ENCODE data around the gene CAV3. TPM values are rescaled to one million over a fixed set of nuclear protein-coding genes. Genes with fewer than 3 reads are reported as not detected.

The CAV3 gene
- polyA plus RNA-seq, 3 donors, result not detected

DNA sequence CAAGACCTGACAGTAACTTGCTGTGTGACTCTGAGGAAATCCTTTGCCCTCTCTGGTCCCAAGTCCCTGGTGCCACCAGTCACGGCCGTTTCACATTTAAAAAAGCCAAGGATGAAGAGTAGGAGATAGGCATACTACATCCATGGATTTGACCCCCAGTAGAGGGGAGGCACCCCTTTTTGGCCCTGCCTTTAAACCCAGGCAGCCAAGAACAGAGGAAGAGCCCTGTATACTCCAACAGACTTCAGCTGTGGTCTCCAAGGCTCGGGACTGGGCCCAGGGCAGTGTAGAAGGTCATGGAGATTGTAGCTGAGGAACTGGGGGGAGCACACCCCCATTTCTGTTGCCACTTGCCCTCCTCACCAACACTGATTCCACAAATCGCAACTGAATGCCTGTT is 3.7 kb downstream of the CAV3 start:
- no peak overlapping the region for H3K9ac ChIP-seq (ENCODE audit: insufficient read depth, low read length, poor library complexity, severe bottlenecking)
- H3K4me1 ChIP-seq (ENCODE audit: control insufficient read depth in 1 of 2, insufficient read depth in 2 of 2, low read length in 2 of 2), result no peaks in the 10 kb centered on the region
- Mint-ChIP-seq H3K4me3 (no peak overlapping the region), H3K4me1 (no peaks in the 10 kb centered on the region), H3K9me3 (no peaks in the 10 kb centered on the region), H3K27ac (no peak overlapping the region), H3K36me3 (no peaks in the 10 kb centered on the region), H3K27me3 (ENCODE audit: low read depth in 3 of 3) (peaks cover 3 to 21% (median 20%) of the 10 kb centered on the region in 3 donors)
- H3K36me3 ChIP-seq (replicated peaks in 1 of 2; ENCODE audit: control insufficient read depth in 1 of 2, insufficient read depth in 2 of 2, low read length in 2 of 2), result no peaks in the 10 kb centered on the region
- no peaks in the 10 kb centered on the region for H3K79me2 ChIP-seq (ENCODE audit: insufficient read depth, low read length)
- H3K4me3 ChIP-seq (replicated peaks in 1 of 3; ENCODE audit: low read depth in 2 of 3, low read length in 3 of 3), result no peak overlapping the region
- no peaks in the 10 kb centered on the region for H3K9me3 ChIP-seq (replicated peaks in 1 of 2; ENCODE audit: control insufficient read depth in 1 of 2, insufficient read depth in 1 of 2, low read length in 2 of 2)
- no peak overlapping the region for H2AFZ ChIP-seq (ENCODE audit: insufficient read depth, low read depth, low read length, poor library complexity, severe bottlenecking)
- no peak for TF ChIP-seq CTCF (IDR thresholded peaks at IDR 0.05)
- H4K20me1 ChIP-seq (ENCODE audit: insufficient read depth, low read length), result no peaks in the 10 kb centered on the region
- DNase-seq, result no peak
- H3K27me3 ChIP-seq (ENCODE audit: control insufficient read depth in 2 of 2, insufficient read depth in 2 of 2, low read length in 2 of 2), result peaks cover 0 to 4% of the 10 kb centered on the region in 2 donors
- H3K4me2 ChIP-seq (replicated peaks; ENCODE audit: extremely low read depth, low read length, poor library complexity, severe bottlenecking), result no peak overlapping the region
- WGBS (ENCODE audit: insufficient coverage), result 86% methylated on average over 1 of the region's 4 CpGs
- H3K27ac ChIP-seq (ENCODE audit: low read depth in 1 of 2, low read length in 2 of 2), result no peak overlapping the region
- intact Hi-C loops (cut with micrococcal nuclease), result no loop called here

DNA sequence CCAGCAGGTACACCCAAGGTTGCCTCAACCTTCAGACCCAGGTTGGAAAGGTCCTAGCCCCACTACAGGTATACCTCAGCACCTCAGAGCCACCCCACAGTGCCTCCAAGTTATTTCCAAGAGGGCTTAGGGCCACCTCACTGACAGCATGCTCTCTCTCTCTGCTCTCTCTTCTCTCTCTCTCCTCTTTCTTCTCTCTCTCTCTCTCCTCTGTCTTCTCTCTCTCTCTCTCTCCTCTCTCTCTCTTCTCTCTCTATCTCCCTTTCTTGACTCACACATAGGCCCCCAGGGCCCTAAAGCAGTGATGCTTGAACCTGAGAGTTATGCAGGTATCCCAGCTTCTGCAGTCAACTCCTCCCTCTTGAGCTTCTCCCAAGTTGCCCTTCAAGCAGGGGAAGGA is 4.2 kb downstream of the CAV3 start:
- Histone ChIP-seq H3K4me1 (ENCODE audit: control insufficient read depth in 1 of 2, insufficient read depth in 2 of 2, low read length in 2 of 2) (no peaks in the 10 kb centered on the region), H3K4me2 (replicated peaks; ENCODE audit: extremely low read depth, low read length, poor library complexity, severe bottlenecking) (no peak overlapping the region), H3K27me3 (ENCODE audit: control insufficient read depth in 2 of 2, insufficient read depth in 2 of 2, low read length in 2 of 2) (peaks cover 0 to 4% of the 10 kb centered on the region in 2 donors), H3K9me3 (replicated peaks in 1 of 2; ENCODE audit: control insufficient read depth in 1 of 2, insufficient read depth in 1 of 2, low read length in 2 of 2) (no peaks in the 10 kb centered on the region), H3K79me2 (ENCODE audit: insufficient read depth, low read length) (no peaks in the 10 kb centered on the region), H3K27ac (ENCODE audit: low read depth in 1 of 2, low read length in 2 of 2) (no peak overlapping the region), H2AFZ (ENCODE audit: insufficient read depth, low read depth, low read length, poor library complexity, severe bottlenecking) (no peak overlapping the region), H3K9ac (ENCODE audit: insufficient read depth, low read length, poor library complexity, severe bottlenecking) (no peak overlapping the region), H3K4me3 (replicated peaks in 1 of 3; ENCODE audit: low read depth in 2 of 3, low read length in 3 of 3) (no peak overlapping the region), H4K20me1 (ENCODE audit: insufficient read depth, low read length) (no peaks in the 10 kb centered on the region), H3K36me3 (replicated peaks in 1 of 2; ENCODE audit: control insufficient read depth in 1 of 2, insufficient read depth in 2 of 2, low read length in 2 of 2) (no peaks in the 10 kb centered on the region)
- no peaks in the 10 kb centered on the region for H3K9me3 Mint-ChIP-seq
- H3K4me1 Mint-ChIP-seq, result no peaks in the 10 kb centered on the region
- TF ChIP-seq CTCF (IDR thresholded peaks at IDR 0.05), result no peak
- no peaks in the 10 kb centered on the region for H3K36me3 Mint-ChIP-seq
- no peak overlapping the region for H3K27ac Mint-ChIP-seq
- intact Hi-C loops (cut with micrococcal nuclease), result no loop called here
- H3K27me3 Mint-ChIP-seq (ENCODE audit: low read depth in 3 of 3), result peaks cover 5 to 24% (median 21%) of the 10 kb centered on the region in 3 donors
- no peak overlapping the region for H3K4me3 Mint-ChIP-seq
- no peak for DNase-seq

All from CD14-positive monocyte (primary cell).